Caki2 (cell line): ENCODE data around the gene SEMA3C. TPM values are rescaled to one million over a fixed set of nuclear protein-coding genes. Genes with fewer than 3 reads are reported as not detected.
A peak's percentile ranks its signal among the peaks of the same experiment; 100 is the strongest.

Experiments used
- DNase-seq: peaks from one replicate; pipeline ENCODE4 v3.0.0-alpha.2; 2015; ENCODE audit warnings: low read depth
- in situ Hi-C: cut with HindIII; loops from 2 replicates; pipeline ENCODE4 v1.10.0; 2016; ENCODE audit warnings: low sequenced_read_pairs, low pct_unique_long_range_greater_than_20kb, mixed read lengths
- total RNA-seq: library from RNA; depleted of rRNA; stranded (reverse); fragments of >200 nt; shearing (Covaris generic); gene quantifications from 2 replicates; pipeline ENCODE4 v1.2.3, GENCODE V29; 2014; ENCODE audit warnings: low replicate concordance; rRNA removed

The SEMA3C gene
- total RNA-seq: 49.8 and 69.8 TPM in 2 replicates

DNA sequence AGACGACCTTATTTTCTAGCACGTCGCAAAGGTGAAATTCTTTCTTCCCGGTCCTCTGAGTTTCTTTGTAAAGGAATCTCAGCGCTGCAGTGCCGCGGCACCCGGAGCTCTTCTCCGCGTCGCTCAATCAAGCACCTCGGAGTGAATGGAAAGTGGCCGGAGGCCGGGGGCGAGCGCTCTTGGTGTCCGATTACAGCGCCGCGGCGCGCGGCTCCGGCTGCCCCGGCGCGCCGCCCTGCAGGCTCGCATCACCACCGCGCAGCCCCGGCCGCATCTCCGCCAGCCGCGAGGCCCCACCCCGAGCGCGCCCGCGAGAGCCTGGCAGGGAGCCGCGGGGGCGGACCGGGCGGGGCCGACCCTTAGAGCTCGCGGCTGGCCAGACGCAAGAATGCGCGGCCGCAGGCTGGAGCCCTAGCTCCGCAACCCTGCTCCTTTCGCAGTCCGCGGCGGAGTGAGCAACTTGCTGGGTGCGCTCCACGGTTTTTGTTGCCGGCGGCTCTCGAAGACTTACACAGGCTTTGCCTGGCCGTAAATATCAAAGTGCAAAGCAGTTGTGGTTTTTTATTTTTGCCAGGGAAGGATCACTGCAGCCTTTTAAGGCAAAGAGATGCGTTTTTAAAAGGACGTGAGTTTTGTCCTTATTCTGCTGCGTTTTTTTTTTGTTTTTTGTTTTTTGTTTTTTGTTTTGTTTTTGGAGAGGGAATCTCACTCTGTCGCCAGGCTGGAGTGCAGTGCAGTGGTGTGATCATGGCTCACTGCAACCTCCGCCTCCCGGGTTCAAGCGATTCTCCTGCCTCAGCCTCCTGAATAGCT lies at the start of gene SEMA3C:
Gene SEMA3C, minus strand, starts transcription at position 143 of the 813 bp plus-strand sequence. CDS start 2,270 bp downstream, outside the sequence.
- in situ Hi-C loops: loop anchor here (25.0 kb wide), 1 partner anchor 518 kb away; no protein-coding TSS in a partner anchor
- DNase-seq: peak; percentile 92

DNA sequence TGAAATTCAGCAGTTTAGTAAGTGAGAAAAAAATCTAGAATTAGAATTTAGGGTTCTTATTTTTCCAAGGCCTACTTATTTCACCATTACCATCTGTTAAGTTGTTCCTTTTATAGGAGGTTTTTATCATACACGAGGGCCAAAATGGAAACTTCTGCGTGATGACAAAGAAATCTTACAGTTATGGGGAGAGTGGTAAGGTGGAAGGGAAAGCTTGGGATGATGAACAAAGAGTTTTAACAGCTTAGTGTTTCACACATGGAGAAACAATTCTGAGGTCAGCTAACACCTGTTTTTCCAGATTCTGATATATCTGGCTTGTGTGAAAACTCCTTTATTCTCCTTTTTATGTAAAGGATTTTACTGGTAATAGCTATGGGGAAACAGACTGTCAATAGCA lies 49.8 kb upstream of the SEMA3C start:
- in situ Hi-C loops: no loop called here
- DNase-seq: no peak

DNA sequence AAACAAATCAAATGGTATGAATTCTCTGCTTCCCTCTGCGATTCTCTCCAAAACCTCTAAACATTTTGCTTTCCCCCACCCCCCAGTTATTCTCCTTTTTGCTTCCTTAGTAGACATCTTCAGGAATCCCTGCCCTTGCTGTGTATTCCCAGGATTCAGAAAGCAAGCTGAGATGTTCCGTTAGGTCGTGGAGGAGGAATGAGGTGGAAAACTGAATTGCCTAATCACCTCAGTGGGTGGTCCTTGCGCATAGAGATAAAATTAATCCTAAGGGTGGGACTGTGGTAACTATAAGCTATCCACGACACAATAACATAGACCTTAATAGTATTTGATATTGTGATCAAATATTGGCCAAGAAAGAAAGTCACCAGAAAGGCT lies 49.1 kb upstream of the SEMA3C start:
- DNase-seq: no peak
- in situ Hi-C loops: no loop called here

DNA sequence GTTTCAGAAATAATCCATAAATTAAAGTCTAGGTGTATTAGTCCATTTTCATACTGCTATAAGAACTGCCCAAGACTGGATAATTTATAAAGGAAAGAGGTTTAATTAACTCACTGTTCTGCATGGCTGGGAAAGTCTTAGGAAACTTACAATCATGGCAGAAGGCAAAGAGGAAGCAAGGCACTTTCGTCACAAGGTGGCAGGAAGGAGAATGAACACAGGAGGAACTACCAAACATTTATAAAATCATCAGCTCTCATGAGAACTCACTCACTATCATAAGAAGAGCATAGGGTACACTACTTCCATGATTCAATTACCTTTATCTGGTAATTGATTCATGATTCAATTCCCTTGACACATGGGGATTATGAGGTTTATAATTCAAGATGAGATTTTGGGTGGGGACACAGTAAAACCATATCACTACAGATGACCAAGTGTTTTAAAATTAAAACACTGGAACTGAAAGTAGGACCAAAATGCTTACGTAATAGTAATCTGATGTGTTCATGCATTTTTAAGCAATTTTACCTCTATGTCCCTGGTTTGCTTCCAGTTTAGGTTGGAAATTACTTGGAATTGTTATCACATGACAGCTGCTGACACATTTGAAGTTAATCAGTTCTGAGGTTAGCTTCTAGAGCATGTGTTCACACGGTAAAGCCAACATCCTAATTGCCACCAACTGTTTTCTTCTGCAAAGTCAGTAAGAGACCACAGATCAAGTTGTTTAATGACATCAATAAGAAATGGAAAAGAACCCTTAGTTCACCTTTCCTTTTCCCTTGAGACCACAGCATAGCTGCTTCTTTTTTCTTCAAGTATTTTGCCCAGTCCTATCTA lies 48.4 kb upstream of the SEMA3C start:
- in situ Hi-C loops: no loop called here
- DNase-seq: no peak

DNA sequence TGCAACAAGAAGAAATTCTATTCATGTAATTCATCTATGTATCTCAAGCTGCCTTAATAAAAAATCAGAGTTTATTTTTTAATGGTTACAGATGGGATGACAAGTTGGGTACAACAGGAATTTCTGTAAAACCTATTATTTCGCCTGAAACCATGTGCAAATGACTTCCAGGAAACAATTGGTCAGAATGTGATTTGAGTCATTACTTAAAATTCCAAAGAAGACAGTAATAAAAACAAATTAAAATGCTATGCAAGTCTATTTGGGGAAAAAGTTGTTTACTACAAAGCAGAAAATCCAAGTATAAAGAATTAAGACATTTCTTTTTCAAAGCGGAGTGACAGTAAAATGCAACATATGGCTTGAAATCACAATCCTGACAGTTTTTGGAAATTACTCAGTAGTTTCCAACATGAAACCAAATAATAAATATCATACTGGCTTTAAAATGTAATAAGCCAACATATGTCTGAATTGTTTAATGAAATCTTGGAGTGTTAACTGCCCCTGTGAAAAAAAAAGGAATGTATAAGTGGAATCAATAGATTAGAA lies 41.5 kb upstream of the SEMA3C start:
- DNase-seq: no peak
- in situ Hi-C loops: no loop called here

DNA sequence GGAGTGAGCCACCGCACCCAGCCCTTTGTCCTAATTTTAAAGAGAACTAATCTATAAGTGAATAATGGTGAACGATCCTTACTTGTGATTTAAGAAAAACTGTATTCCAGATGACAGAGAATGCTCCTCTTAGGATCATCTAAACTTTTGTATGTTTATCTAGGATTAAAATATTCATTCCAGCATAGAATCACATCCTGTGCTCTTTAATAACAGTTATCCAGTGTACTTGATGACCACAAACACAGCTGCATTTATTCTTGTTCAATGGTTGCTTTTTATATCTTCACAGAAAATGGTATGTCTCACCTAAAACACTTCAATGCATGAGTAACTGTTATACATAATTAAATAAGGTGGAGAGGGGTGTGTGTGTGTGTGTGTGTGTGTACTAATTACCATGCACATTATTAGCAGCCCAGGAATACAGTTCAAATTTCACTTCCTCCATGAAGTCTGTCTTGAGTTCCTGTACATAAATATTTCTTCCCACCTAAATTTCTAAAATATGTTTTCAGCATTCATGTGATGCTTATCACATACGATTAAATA lies 38.5 kb upstream of the SEMA3C start:
- in situ Hi-C loops: no loop called here
- no peak for DNase-seq

DNA sequence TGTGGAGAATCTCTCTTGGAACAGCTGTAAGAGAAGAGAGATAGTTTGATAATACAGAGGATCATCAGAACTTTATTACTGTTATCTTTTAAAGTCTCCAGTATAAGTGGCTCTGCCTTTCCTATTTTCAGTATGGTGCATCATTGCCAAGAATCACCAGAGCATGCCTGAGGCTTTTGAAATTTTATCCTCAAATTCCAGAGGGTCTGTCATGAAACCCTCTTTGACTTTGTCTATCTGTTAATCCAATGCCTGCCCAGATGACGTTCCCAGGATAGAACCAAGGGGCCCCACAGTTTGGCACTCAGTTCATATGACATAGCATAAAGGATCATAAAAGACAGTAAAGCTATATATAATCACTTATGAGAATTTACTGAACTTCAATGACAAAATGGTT lies 35.3 kb upstream of the SEMA3C start:
- DNase-seq: no peak
- in situ Hi-C loops: no loop called here

DNA sequence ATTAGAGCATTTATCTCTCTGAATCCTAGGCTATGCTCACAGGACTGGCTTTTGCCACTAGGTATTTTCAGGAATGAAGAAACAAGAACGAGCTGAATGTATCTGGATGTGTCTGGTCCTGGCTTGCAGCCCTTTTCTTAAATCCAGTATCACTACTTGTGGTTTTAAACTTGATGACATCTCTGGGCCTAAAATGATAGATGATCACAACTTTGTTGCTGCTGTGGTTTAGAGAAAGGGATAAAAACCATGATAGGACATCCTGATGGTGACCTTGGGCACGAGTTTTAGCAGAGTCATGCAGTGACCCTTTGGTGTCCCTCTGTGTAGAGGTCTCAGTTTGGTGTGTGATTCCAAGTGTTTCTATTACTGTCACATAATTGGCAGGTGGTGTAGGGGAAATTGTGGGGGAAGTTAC lies 31.7 kb upstream of the SEMA3C start:
- DNase-seq: no peak
- in situ Hi-C loops: no loop called here

DNA sequence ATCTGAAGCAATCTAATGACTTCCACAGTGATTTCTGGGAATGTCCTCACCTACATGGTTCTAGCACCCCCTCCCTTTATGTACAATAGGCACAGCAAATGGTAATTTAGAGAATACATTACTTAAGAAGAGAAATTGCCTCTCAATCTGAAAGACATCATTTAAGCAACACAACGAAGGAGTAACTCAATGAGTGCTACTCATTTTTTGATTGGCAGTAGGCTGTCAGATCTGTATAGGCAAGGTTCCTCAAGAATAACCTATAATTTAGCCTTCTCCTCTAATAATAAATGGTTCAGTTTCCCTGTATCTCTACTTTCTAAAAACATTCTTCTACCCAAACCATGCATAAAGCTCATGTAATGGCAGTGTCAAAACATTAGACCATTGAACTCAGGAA lies 30.6 kb upstream of the SEMA3C start:
- in situ Hi-C loops: no loop called here
- no peak for DNase-seq

DNA sequence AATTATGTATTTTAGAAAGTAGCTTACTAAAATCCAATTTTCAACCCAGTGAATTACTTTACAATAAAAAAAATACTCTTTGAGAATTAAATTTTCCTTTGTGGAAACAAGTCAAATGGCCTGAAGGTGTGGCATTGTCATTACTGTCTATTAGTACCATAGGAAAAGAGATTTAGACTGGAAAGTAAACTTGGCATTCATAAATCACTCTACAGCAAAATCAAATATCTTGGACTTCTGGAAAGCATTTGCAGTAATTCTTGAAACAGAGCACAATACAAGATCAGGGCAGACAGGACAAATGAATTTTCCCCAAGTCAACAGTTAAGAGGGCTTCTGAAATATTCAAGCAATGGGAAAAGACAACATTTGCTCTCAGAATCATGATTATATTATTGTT lies 28.0 kb upstream of the SEMA3C start:
- no peak for DNase-seq
- in situ Hi-C loops: no loop called here

DNA sequence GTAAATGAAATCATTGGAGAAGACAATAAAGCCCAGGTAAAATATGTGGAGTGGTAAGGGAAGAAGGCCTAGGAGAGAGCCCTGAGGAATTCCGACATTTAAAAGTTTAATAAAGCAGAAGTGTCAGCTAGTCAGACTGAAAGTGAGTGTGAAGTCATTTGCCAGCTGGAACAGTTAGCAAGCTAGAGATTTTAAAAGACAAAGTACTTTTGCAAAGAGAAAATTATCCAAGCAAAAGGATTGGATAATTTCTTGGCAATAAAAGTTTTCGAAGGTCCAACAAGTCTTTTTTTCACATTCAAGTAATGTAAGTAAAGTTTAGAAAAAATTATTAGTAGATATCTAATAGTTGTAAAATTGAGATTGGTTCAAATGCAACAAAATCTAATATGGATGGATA lies 27.1 kb upstream of the SEMA3C start:
- in situ Hi-C loops: no loop called here
- no peak for DNase-seq

DNA sequence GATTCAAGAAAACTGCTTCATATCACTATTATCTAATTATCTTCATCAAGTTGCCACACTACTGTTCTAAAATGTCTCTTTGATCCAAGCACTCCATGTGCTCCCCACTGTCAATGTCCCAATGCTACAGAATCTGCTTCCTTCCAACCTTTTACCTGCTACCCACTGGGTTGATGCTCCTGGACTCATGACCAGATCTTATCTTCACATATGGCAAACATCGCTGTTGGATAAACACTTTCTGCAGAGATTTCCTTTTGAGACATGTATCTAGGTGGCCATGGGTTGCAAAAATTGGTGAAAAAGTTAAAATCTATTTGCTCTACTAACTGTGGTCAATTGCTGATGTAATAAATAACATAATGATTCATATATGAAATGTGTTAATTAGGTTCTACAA lies 24.5 kb upstream of the SEMA3C start:
- in situ Hi-C loops: no loop called here
- DNase-seq: no peak

DNA sequence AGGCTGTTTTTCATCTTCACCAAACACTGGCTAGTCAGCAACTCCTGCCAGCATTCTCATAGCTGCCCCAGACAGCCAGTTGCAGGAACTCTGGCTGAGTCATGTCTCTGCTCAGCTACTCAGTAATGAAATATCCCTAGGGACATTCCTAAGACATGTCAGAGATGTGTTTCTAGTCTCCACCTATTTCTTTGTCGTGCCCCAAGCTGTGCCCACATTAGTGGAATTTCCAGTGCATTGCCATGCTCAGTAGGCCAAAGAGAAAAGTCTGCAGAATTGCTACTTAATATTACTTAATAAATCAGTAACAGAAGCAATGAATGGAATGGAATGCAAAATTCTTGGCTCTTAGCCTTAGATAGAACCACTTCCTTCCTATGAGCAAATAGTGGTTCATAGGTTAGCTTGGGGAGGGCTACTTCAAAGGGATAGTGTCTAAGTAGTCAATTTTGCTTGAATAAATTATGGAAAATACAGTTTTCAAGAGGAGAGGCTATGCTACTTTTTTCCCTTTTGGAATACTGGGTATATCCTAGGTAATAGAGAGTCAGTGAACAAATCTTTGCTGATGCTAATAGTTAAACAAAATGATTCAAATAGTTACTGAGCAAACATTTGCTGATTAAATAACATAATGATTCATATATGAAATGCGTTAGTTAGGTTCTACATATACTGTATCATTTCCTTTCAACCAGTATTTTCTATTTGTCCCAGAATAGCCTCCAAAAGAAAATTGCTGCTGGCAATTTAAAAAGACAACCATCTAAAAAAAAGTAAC lies 23.6 kb upstream of the SEMA3C start:
- DNase-seq: peak; percentile 99
- in situ Hi-C loops: no loop called here

DNA sequence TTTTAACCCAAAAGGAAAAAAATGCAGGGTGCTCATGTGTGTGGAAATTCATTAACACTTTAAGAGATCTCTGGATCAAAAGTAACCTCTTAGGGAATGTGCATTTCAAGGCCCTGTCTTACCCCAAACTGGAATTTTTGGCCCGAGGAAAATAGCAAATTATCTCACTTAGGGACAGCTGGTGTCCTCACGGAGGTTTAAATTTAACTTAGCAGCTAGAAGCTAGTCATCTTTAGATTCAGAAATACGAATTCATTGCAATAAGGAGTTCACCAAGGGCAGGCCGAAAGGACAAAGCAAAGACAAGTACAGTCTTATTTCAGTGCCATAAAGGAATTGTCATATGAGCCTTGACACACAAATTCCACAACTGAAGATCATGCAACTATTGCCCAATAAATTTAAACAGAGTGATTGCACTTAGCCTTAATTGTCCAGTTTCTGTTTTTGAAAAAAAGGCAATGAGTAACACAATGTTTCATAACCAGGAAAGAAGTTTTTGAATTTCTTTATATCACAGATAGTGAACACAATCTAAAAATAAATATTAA lies 22.4 kb upstream of the SEMA3C start:
- in situ Hi-C loops: no loop called here
- DNase-seq: peak; percentile 56

DNA sequence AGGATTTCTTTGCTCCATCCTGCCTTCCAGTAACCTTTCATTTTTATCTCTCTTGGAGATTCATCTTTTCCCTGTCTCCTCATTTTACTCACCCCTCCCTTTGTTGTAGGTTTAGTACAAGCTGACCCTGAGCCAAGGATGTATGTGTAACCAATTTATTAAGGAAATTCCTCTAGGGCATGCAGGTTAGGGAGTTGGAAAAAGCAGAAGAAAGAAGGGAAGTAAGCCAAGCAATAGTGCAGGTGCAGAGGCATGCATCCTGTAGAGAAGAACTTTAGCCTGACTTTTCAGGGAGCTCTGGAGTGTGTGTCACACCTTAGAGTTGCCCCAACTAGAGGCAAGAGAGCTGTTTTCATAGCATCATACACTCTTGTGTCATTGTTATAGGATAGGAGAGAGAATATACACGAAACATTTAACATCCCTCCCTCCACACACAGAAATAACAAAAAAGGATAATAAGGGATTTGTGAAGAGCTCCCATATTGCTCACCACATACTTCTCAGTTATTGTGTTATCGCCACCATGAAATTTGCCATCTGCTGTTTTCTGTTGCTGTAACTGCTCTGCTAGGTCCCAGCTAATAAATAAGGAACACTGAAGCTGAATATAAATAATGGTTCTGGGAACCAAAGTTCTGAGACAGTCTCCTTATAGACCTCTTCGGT lies 21.8 kb upstream of the SEMA3C start:
- in situ Hi-C loops: no loop called here

DNA sequence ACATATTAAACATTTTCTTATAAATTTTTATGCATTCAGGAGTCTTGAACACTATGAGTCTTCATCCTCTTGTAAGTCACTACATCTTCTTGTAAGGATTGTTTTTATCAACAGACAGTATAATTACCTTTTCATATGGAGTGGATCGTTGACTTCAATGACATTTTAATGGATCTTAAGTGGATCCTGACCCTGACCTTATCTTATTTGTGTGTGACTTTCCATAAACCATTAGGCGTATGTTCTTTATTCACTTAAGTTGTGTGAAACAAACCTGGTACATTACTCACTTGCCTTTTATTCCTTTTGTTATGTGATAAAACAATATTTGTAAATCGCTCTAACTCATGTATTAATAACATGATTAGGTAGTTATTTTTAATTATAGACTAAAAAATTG lies 18.5 kb upstream of the SEMA3C start:
- in situ Hi-C loops: no loop called here
- DNase-seq: no peak

More for the DNA sequence above, 21.8 kb upstream of the SEMA3C start:
- DNase-seq: no peak

DNA sequence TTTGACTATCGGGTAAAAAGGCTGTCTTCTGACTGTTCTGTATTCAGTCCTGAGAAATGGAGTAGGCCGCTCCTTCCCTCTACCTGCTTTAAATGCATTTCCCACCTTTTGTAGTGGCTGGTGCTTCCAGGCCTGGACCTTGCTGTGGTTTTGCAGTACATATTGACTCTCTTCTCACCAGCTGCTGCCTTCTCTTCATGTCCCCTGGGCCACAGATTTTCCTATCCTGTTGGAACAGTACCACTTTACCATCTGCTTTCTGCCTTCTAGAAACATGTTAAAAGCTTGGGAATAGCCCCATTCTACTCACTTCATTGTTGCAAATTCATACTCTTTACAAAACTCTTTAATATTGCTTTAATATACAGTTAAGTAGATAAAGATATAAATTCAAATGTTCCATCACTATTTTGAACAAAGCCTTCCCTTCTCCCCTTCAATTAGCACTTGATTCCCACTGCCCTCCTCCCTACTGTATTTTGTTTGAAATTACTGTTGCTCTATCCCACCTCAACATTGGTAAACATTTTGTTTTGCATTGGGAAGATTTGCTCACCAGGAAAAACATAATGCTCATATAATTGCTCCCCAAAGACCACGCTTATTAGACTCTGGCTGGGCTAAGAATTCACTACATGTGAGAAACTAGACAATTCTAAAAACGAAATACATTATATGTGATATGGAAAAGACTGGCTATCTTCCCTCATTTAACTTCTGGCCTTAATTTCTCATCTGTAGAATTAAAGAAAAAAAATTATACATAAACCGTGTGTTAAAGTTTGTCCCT lies 17.3 kb upstream of the SEMA3C start:
- in situ Hi-C loops: no loop called here
- DNase-seq: no peak
